Naive thymus-derived CD4-positive, alpha-beta T cell (primary cell): ENCODE results near the gene FAM204A. TPM values are rescaled to one million over a fixed set of nuclear protein-coding genes. Genes with fewer than 3 reads are reported as not detected.

Experiments used
- ATAC-seq: fragments of 150-1000 bp; cut with Tn5 transposase; 2 replicates; pipeline ENCODE4 v1.10.0; 2021; ENCODE audit warnings: mild to moderate bottlenecking, moderate library complexity
- CTCF ChIA-PET: fragments of 350-600 bp; sonication (Branson Sonifier 250); formaldehyde crosslinking; loops from one replicate; lab custom pipeline; 2021; ENCODE audit warnings: antibody characterized with exemption; lab: Charles Lee
- POLR2A ChIA-PET: fragments of 350-600 bp; sonication (Branson Sonifier 250); formaldehyde crosslinking; loops from one replicate; lab custom pipeline; 2021; ENCODE audit warnings: antibody characterized with exemption, inconsistent platforms; lab: Charles Lee
- DNase-seq, 9 donors: peaks; one replicate each; pipeline versions ENCODE4 v3.0.0 to v3.0.0-alpha.2; 2020 to 2022; ENCODE audit warnings: mixed read lengths in 1 of 9
- H3K27ac ChIP-seq: one replicate; pipeline ENCODE4 v1.7.0; 2013; ENCODE audit warnings: mild to moderate bottlenecking, low read depth, low read length, moderate library complexity
- H3K27me3 ChIP-seq, 2 donors: one replicate each; pipeline ENCODE4 v1.7.0; 2013; ENCODE audit warnings: low read length in 2 of 2, mild to moderate bottlenecking in 2 of 2, moderate library complexity in 2 of 2; ENCODE audit not compliant: control insufficient read depth in 2 of 2, insufficient read depth in 2 of 2
- H3K36me3 ChIP-seq, 3 experiments: 1 replicate in 2 of 3; 2 replicates in 1 of 3; pipeline ENCODE4 v1.7.0; 2013; ENCODE audit warnings: low read length in 3 of 3, mild to moderate bottlenecking in 3 of 3, moderate library complexity in 1 of 3; ENCODE audit not compliant: insufficient read depth in 3 of 3, control insufficient read depth in 2 of 3
- H3K4me1 ChIP-seq, 2 donors: one replicate each; pipeline ENCODE4 v1.7.0; 2013; ENCODE audit warnings: low read length in 2 of 2, mild to moderate bottlenecking in 2 of 2, moderate library complexity in 1 of 2; ENCODE audit not compliant: control insufficient read depth in 2 of 2, insufficient read depth in 2 of 2
- H3K4me3 ChIP-seq: 2 replicates; pipeline ENCODE4 v1.7.0; 2013; ENCODE audit warnings: mild to moderate bottlenecking, low read length
- H3K9me3 ChIP-seq, 3 experiments: 1 replicate in 2 of 3; 2 replicates in 1 of 3; pipeline ENCODE4 v1.7.0; 2013; ENCODE audit warnings: low read length in 3 of 3; ENCODE audit not compliant: control insufficient read depth in 2 of 3
- H3K27ac Mint-ChIP-seq, 9 donors: one replicate each; pipeline ENCODE4 v1.8.0; 2020 to 2022; ENCODE audit warnings: mixed read lengths in 9 of 9, mild to moderate bottlenecking in 8 of 9, moderate library complexity in 5 of 9, inconsistent platforms in 2 of 9
- H3K27me3 Mint-ChIP-seq, 5 donors: one replicate each; pipeline ENCODE4 v1.8.0; 2021 to 2022; ENCODE audit warnings: mixed read lengths in 5 of 5, mild to moderate bottlenecking in 1 of 5
- H3K36me3 Mint-ChIP-seq, 5 donors: one replicate each; pipeline ENCODE4 v1.8.0; 2020 to 2022; ENCODE audit warnings: mixed read lengths in 5 of 5, mild to moderate bottlenecking in 3 of 5, inconsistent platforms in 1 of 5
- H3K4me1 Mint-ChIP-seq, 7 donors: one replicate each; pipeline ENCODE4 v1.8.0; 2020 to 2022; ENCODE audit warnings: mixed read lengths in 7 of 7, mild to moderate bottlenecking in 3 of 7, inconsistent platforms in 1 of 7
- H3K4me3 Mint-ChIP-seq, 10 donors: one replicate each; pipeline ENCODE4 v1.8.0; 2020 to 2022; ENCODE audit warnings: mild to moderate bottlenecking in 10 of 10, mixed read lengths in 10 of 10, moderate library complexity in 6 of 10, inconsistent platforms in 2 of 10
- H3K9me3 Mint-ChIP-seq, 11 donors: one replicate each; pipeline ENCODE4 v1.8.0; 2020 to 2022; ENCODE audit warnings: mixed read lengths in 11 of 11, mild to moderate bottlenecking in 4 of 11, inconsistent platforms in 1 of 11, moderate library complexity in 1 of 11
- intact Hi-C, 2 donors: fragments of 100-400 bp; cut with micrococcal nuclease; formaldehyde crosslinking; loops; one replicate each; pipeline ENCODE4 v1.15.1; 2023
- polyA plus RNA-seq, 2 donors: library from polyadenylated mRNA; unstranded; fragments of 300-500 nt; fragmentation: Illumina TruSeq; gene quantifications; one replicate each; pipeline ENCODE4 v1.2.3, GENCODE V29; 2021
- total RNA-seq, 6 experiments: library from RNA in 5 of 6; stranded (reverse) in 5 of 6; gene quantifications; 1 replicate in 5 of 6; 2 replicates in 1 of 6; pipeline ENCODE4 v1.2.3 and lab custom pipeline; 2021 to 2026

The FAM204A gene
- total and polyA plus RNA-seq, 7 experiments from 2014 or later = 56.6 to 122 (median 64.8) TPM

- Mint-ChIP-seq H3K27me3 (peaks cover 50 to 79% (median 66%) of the 10 kb centered on the region in 5 donors), H3K4me3 (no peak overlapping the region), H3K27ac (no peak overlapping the region), H3K36me3 (no peaks in the 10 kb centered on the region), H3K4me1 (no peaks in the 10 kb centered on the region), H3K9me3 (no peaks in the 10 kb centered on the region)
- no peaks in the 10 kb centered on the region for H3K9me3 ChIP-seq
- intact Hi-C loops = no loop called here
- H3K27me3 ChIP-seq = no peaks in the 10 kb centered on the region
- ATAC-seq (no peak), DNase-seq (no peak)
- CTCF ChIA-PET = no interaction called here
- no peaks in the 10 kb centered on the region for H3K36me3 ChIP-seq
- H3K4me1 ChIP-seq = no peaks in the 10 kb centered on the region
- H3K27ac ChIP-seq = no peak overlapping the region
- POLR2A ChIA-PET = no interaction called here
- no peak overlapping the region for H3K4me3 ChIP-seq
Measured at GRCh38 chr10:118251791-118252190, 90.3 kb downstream of the FAM204A start.

- ATAC-seq (no peak), DNase-seq (no peak)
- H3K9me3 ChIP-seq = no peaks in the 10 kb centered on the region
- no peaks in the 10 kb centered on the region for H3K4me1 ChIP-seq
- Mint-ChIP-seq H3K36me3 (no peaks in the 10 kb centered on the region), H3K27me3 (peaks cover 52 to 73% (median 64%) of the 10 kb centered on the region in 5 donors), H3K4me3 (no peak overlapping the region), H3K4me1 (peaks cover 0 to 2% (median 0%) of the 10 kb centered on the region in 7 donors), H3K27ac (no peak overlapping the region), H3K9me3 (no peaks in the 10 kb centered on the region)
- ChIA-PET CTCF (no interaction called here), POLR2A (no interaction called here)
- intact Hi-C loops = no loop called here
- no peak overlapping the region for H3K27ac ChIP-seq
- no peak overlapping the region for H3K4me3 ChIP-seq
- no peaks in the 10 kb centered on the region for H3K36me3 ChIP-seq
- H3K27me3 ChIP-seq = no peaks in the 10 kb centered on the region
Measured at GRCh38 chr10:118249714-118250113, 92.4 kb downstream of the FAM204A start.
